Neuron (in vitro differentiated cells): Measurements from ENCODE around the gene LRIT3.
"Not testable (repeated sequence)": the region's sequence is repeated elsewhere in the genome, so short reads cannot be mapped to it uniquely, and the experiment has no call there.

Experiments
- H2AFZ ChIP-seq: one replicate; pipeline ENCODE4 v1.6.1; 2013; ENCODE audit warnings: low read depth, mild to moderate bottlenecking, inconsistent platforms, low read length, moderate library complexity
- H3K27me3 ChIP-seq: one replicate; pipeline ENCODE4 v1.6.1; 2013; ENCODE audit warnings: low read length; ENCODE audit not compliant: insufficient read depth
- H3K36me3 ChIP-seq: one replicate; pipeline ENCODE4 v1.6.1; 2013; ENCODE audit warnings: low read length; ENCODE audit not compliant: insufficient read depth
- H3K4me1 ChIP-seq: one replicate; pipeline ENCODE4 v1.6.1; 2013; ENCODE audit warnings: low read length; ENCODE audit not compliant: insufficient read depth
- H3K4me3 ChIP-seq: 2 replicates; pipeline ENCODE4 v1.5.1; 2013; ENCODE audit warnings: mild to moderate bottlenecking, low read length, moderate library complexity
- H3K9me3 ChIP-seq: one replicate; pipeline ENCODE4 v1.6.1; 2013; ENCODE audit warnings: low read length

The LRIT3 gene

DNA sequence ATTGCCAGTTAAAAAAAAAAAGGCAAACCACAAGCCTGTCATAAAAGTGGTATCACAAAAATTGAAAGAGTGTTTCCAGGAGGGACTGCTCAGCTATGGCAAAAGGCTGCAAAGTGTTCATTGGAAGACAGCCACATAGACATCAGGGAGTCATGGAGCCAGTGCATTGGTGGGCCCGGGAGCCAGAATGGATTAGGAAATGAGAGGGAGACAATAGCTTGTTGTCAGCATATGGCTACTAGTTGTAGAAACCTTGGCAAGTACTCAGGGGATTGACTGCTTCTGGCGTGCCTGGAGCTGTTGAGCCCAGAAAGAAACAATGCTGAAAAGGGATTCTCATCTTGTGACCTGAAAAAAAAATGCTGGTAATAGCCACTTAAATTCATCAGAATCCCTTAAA is 27.3 kb upstream of the LRIT3 start:
- H3K4me1 ChIP-seq: peaks cover 10% of the 10 kb centered on the region
- peaks cover 68% of the 10 kb centered on the region for H3K36me3 ChIP-seq
- H3K27me3 ChIP-seq: no peaks in the 10 kb centered on the region
- no peak overlapping the region for H3K4me3 ChIP-seq
- no peak overlapping the region for H2AFZ ChIP-seq
- no peaks in the 10 kb centered on the region for H3K9me3 ChIP-seq

DNA sequence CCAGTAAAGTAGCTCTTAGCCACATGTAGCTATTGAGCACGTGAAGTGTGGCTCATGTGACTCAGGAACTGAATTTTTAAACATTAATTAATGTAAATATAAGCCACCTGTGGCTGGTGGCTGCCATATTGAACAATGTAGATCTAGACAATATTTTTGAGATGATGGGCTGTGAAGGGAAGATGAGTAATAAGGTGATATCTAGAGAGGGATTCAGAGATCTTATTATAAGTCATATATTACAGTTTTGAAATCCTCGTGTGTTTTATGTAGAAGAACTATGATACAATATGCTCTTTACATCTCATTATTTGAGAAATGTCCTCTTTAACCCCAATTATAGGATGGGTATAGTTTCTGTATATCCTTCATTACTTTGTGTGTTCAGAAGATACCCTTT is 26.7 kb upstream of the LRIT3 start:
- Histone ChIP-seq H3K36me3 (peaks cover 68% of the 10 kb centered on the region), H3K4me1 (peaks cover 10% of the 10 kb centered on the region), H3K4me3 (no peak overlapping the region), H3K9me3 (no peaks in the 10 kb centered on the region), H2AFZ (no peak overlapping the region), H3K27me3 (no peaks in the 10 kb centered on the region)

DNA sequence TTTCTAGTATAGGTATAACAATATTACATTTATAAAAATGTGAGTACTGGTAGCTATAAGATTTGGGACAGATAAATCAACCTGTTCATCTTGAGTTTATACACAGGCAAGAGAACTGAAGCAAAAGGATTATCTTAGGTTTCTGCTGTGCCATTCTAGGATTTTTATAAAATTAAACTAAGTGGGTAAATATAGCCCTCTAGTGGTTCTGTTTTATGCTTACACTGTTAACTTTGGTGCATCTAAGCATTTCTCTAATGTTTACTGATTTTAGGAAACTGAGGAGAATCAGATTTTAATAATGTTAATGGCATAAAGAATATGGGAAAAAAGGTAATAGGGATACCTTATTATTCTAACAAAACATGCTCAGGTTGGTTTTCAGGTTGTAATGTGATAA is 21.2 kb upstream of the LRIT3 start:
- Histone ChIP-seq H3K9me3 (no peaks in the 10 kb centered on the region), H2AFZ (no peak overlapping the region), H3K27me3 (no peaks in the 10 kb centered on the region), H3K36me3 (peaks cover 38% of the 10 kb centered on the region), H3K4me1 (no peaks in the 10 kb centered on the region), H3K4me3 (no peak overlapping the region)

DNA sequence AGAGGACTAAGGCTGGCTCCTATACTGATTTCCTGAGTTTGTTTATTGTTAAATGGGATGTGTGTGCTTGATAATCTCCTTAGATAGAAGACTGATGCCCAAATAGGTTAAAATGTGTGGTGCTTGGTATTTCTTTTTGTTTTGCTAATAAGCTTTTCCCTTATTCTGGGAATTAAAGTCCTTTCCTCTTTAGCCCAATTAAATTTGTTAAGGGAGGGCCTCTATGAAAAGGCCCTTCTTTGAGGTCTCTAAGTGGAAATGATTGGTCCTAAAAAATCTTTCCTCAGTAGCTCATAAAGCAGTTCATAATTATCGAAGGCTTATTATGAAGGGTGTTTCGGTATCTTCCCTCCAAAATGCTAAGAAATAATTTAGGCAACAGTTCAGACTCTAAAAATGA is 20.2 kb upstream of the LRIT3 start, which contains the start of gene RRH:
TSS of gene RRH (plus strand) at position 301 of the 400 bp plus-strand sequence. CDS start at position 357, 56 bp downstream.
- no peaks in the 10 kb centered on the region for H3K4me1 ChIP-seq
- H3K9me3 ChIP-seq: no peaks in the 10 kb centered on the region
- peaks cover 30% of the 10 kb centered on the region for H3K36me3 ChIP-seq
- no peaks in the 10 kb centered on the region for H3K27me3 ChIP-seq
- no peak within 1 kb of the TSS for H2AFZ ChIP-seq
- no peak within 1 kb of the TSS for H3K4me3 ChIP-seq

DNA sequence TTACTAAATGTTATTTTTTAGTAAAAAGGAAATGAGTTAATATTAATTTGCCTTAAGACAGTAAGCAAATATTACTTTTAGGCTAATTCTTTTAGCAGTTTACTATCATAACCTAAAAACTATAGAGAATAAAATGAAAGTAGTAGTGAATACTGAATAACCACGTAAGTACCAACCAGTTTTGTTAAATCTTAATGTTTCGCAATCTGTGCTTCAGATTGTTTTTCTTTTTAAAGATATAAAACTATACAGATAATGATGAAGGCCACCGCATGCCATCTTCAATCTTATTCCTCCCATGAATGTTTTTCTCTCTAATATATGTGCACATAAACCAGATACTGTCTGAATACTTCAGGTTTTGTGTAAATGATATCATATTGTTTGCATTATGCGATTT is 14.2 kb upstream of the LRIT3 start:
- Histone ChIP-seq H3K27me3 (no peaks in the 10 kb centered on the region), H3K4me1 (no peaks in the 10 kb centered on the region), H3K9me3 (no peaks in the 10 kb centered on the region), H3K4me3 (no peak overlapping the region), H2AFZ (no peak overlapping the region), H3K36me3 (peaks cover under 1% of the 10 kb centered on the region)

DNA sequence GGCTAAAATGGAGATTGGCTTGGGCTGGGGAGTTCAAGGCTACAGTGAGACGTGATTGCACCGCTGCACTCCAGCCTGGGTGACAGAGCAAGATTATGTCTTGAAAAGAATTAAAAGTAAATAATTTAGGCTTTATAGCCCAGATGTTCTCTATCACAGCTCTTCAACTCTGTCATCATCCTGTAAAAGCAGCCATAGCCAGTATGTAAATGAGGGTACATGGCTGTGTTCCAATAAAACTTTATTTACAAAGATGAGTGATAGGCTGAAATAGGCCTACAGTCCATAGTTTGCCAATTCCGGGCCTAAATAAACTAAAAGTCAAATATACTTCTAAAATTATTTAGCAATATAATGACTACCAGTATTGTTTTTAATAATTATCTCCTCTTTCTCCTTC is 10.9 kb upstream of the LRIT3 start:
- Histone ChIP-seq H3K4me1 (no peaks in the 10 kb centered on the region), H2AFZ (no peak overlapping the region)

DNA sequence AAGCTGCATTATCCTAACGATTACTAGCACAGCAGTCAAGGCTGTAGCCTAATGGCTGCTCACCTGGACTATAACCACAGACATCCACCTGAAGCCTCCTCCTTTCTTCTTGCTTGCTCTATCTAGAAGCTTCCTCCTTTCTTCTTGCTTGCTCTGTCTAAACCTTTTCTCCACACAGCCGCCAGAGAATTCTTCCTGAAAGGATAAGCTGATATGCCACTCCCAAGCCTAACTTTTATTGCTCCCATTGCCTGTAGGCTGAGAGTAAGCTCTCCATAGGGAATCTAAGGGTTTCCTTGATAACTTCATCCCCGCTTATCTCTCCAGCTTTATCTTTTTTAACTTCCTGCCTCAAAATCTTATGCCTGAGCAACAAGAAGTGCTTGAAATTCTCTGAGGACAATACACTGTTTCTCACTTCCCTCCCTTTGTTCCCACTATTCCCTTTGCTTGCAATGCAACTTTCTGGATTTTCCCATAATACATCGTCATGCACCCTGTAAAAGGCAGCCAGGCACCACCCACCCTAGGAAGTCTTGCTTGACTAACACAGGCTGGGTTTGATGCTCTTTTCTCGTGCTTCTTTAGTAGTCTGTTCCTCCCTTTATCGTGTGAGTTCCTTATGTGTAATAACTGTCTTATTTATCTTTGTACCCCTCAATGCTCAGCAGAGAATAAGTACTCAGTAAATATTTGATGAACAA is 1.4 kb upstream of the LRIT3 start:
- no peaks in the 10 kb centered on the region for H3K9me3 ChIP-seq
- H3K4me1 ChIP-seq: peaks cover 17% of the 10 kb centered on the region
- H3K4me3 ChIP-seq: no peak overlapping the region
- H3K27me3 ChIP-seq: no peaks in the 10 kb centered on the region
- H2AFZ ChIP-seq: no peak overlapping the region
- H3K36me3 ChIP-seq: no peaks in the 10 kb centered on the region

More for the DNA sequence above, 10.9 kb upstream of the LRIT3 start:
- Histone ChIP-seq H3K27me3 (no peaks in the 10 kb centered on the region), H3K9me3 (no peaks in the 10 kb centered on the region), H3K36me3 (no peaks in the 10 kb centered on the region), H3K4me3 (no peak overlapping the region)

DNA sequence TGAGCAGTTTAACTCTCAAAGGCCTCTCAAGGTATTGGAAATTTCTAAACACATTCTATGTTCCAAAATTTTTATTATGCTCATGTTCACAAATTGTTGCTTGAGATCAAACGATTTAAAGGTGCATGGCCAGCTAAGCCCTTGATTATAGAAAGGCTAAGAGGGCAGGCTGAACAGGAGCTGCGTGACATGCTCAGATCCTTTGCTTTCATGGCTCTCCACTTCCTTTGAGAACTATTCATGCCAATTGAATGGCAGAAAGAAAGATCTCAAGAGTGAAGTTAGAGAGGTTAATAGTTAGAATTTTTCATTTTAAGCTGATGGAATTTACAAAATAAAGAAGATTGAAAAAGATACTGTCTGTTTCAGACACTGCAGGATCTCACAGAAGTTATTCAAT is 594 bp downstream of the LRIT3 start:
- H3K9me3 ChIP-seq: no peaks in the 10 kb centered on the region
- no peak overlapping the region for H3K4me3 ChIP-seq

DNA sequence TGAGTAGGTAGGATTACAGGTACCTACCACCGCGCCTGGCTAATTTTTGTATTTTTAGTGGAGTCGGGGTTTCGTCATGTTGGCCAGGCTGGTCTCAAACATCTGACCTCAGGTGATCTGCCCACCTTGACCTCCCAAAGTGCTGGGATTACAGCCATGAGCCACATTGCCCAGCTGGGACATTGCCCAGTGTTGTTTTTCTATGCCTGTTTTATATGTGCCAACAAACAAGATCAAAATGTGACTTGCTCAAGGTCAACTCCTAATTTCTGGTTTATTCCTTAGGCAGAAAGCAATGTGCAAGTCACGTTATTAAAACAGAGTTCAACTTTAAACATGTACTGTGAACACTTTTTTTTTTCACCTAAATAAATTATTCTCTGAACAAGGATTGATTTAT is 2.7 kb downstream of the LRIT3 start:
- H3K36me3 ChIP-seq: no peaks in the 10 kb centered on the region
- H2AFZ ChIP-seq: no peak overlapping the region
- peaks cover 15% of the 10 kb centered on the region for H3K4me1 ChIP-seq
- no peaks in the 10 kb centered on the region for H3K27me3 ChIP-seq
- H3K9me3 ChIP-seq: no peaks in the 10 kb centered on the region
- H3K4me3 ChIP-seq: no peak overlapping the region

More for the DNA sequence above, 594 bp downstream of the LRIT3 start:
- no peak overlapping the region for H2AFZ ChIP-seq
- no peaks in the 10 kb centered on the region for H3K36me3 ChIP-seq
- peaks cover 17% of the 10 kb centered on the region for H3K4me1 ChIP-seq
- no peaks in the 10 kb centered on the region for H3K27me3 ChIP-seq

DNA sequence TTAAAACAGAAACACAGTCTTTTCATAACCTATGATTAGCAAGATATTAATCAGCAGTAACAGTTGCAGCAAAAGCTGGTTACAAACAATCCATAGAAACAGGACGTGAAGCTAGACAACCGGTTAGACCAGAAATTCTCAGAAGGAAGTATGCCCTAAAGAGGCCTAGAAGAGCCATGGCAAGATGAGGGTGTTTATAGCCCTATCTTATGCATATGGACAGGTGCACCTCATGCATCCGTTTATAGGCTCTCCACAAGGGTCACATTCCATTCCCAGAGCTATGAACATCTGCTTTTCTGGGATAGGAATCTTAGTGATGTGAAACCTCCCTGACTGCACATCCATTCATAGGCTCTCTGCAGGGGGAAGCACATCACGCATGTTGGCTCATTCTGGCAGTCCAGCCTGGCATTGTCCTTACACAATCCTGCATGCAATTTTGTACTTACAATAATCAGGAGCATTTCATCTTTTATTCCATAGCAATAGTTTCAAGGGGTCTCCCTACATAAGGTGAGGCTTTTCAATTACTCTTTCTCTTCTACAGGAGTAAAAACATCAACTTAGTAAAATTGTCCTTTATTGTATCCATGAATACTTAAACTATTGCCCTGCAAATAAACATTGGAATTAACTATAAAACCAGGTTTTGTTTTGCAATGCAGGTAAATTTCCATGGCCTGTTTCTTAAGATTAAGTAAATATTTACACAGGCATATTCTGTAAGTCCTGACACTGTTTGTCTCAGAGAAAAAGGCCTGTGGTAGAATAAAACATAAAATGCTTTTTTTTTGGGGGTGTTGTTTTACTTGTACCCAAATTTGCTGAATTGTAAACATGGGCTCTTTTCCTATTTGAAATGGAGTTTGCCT is 11.8 kb downstream of the LRIT3 start:
- H3K4me1 ChIP-seq, H3K9me3 ChIP-seq, H3K27me3 ChIP-seq, H2AFZ ChIP-seq, H3K4me3 ChIP-seq, H3K36me3 ChIP-seq: not testable (repeated sequence)

DNA sequence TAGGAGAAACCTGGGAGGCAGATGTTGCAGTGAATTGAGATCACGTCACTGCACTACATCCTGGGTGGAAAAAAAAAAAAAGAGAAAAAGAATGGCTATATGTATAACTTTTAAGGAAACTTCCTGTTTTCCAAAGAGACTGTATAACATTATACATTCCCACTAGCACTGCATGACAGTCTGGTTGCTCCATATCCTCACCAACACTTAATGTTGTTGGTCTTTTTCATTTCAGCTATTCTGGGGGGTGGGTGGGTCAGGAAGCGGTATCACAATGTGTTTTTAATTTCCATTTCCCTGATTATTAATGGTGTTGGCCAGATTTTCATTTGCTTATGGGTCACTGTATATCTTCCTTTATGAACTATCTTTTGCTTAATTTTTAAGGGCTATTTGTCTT is 13.4 kb downstream of the LRIT3 start:
- no peaks in the 10 kb centered on the region for H3K27me3 ChIP-seq
- H3K36me3 ChIP-seq: no peaks in the 10 kb centered on the region
- H3K4me3 ChIP-seq: no peak overlapping the region
- no peak overlapping the region for H2AFZ ChIP-seq
- H3K9me3 ChIP-seq: no peaks in the 10 kb centered on the region
- H3K4me1 ChIP-seq: peaks cover 2% of the 10 kb centered on the region

DNA sequence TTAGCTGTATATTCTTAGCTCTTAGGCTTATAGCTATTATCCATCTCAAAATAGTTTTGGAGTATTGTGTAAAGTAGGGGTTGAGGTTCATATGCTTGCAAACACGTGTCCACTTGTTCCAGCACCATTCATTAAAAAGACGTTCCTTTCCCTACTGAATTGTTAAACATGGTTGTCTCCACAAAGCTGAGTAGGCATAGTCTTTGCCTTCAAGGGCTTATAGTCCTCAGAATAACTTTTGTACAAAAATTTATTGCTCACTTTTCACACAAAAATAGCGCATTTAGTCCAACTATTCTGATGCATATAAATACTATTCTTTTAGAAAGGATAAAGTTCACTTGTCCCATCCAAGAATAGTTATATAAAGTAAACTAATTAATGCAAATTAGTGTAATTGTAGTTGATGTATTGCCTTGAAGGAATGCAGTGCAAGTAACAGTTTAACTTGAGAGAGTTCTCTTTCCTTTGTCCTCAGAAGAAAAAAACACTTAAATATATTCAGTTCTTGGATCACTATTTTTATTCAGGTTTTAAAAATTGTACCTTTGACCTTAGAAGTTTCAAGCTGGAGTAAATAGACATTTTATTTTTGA is 14.1 kb downstream of the LRIT3 start:
- Histone ChIP-seq H3K27me3 (no peaks in the 10 kb centered on the region), H3K9me3 (no peaks in the 10 kb centered on the region), H3K4me1 (peaks cover 2% of the 10 kb centered on the region), H2AFZ (no peak overlapping the region), H3K36me3 (no peaks in the 10 kb centered on the region), H3K4me3 (no peak overlapping the region)

DNA sequence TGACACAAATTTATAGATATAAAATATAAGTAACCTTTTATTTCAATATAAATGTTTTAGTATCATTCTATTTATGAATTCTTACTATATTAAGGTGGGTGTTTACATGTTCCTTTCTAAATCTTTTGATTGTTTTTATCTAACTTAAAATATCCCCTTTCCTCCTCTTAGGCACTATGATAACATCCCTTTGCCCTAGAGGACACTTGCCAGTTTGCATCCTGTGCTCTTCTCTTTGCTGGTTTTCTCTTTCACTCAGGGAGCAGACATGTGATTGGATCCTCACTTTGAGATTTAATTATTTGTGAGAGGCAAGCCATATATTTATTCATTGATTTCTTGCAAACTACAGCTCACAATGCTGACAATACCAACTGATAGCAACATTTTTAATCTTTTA is 16.2 kb downstream of the LRIT3 start:
- H3K36me3 ChIP-seq: no peaks in the 10 kb centered on the region
- H3K4me3 ChIP-seq: no peak overlapping the region
- no peaks in the 10 kb centered on the region for H3K9me3 ChIP-seq
- no peak overlapping the region for H2AFZ ChIP-seq
- H3K27me3 ChIP-seq: no peaks in the 10 kb centered on the region
- peaks cover 2% of the 10 kb centered on the region for H3K4me1 ChIP-seq
